Spleen (tissue), 7 donors: ENCODE measurements around the gene DVL1.

Experiments used
- CTCF ChIP-seq, 11 experiments: fragments of 200-600 bp in 7 of 11; fragments of 450-650 bp in 4 of 11; sonication (generic) in 4 of 11; IDR thresholded peaks in 8 of 11; conservative IDR thresholded peaks in 3 of 11; 1 replicate in 7 of 11; 2 replicates in 4 of 11; pipeline versions ENCODE4 v1.4.0 to v1.8.0; 2016 to 2021; ENCODE audit warnings: antibody characterized with exemption in 11 of 11, inconsistent platforms in 4 of 11, mild to moderate bottlenecking in 1 of 11
- POLR2A ChIP-seq, 3 donors: fragments of 450-650 bp; IDR thresholded peaks; one replicate each; pipeline ENCODE4 v1.5.1; 2017; ENCODE audit warnings: antibody characterized with exemption in 3 of 3, mild to moderate bottlenecking in 1 of 3
- POLR2AphosphoS5 ChIP-seq, 3 donors: sonication (generic); formaldehyde crosslinking; IDR thresholded peaks; one replicate each; pipeline ENCODE4 v1.5.1; 2017; ENCODE audit warnings: antibody characterized with exemption in 3 of 3
- donor health status: DM: no; HTN: no; CAD: no; lungs with moderate emphysema.
- donor health status: DM: no; HTN: no; CAD: no.
- donor health status: DM: no; HTN: no; CAD: no.

DNA sequence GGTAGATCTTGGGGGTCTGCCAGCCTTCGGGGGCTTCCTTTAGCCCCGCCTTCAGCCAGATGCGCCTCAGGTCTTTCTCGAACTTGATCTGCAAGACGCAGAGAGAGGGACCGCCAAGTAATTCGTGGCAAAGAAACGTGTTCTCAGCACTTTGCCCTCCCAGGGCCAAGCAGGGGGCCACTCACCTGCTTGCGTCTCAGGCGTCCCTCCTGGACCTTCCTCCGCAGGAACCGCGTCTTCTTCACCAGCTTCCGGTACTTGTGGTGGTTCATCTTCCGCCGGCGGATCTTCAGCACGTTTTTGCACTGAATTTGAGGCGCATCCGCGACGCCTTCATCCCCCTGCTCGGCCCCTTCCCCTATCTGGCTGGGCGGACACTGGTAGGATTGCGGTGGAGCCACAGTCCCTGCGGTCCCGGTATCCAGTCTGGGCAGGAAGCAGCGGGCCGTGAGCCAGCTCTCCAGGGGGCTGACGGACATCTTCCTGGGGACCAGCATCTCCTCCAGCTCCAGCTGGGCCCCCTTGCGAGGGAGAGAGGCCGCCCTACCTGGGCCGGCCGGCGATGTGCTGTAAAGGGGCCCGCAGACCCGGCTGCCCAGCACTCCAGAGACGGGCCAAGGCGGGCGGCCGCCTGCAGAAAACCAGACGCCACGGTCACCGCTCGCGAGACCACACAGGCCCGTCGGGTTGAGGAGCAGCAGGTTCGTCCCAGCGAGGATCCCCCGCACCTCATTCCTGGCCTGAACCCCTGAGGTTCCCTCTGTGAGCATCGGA is 24.8 kb upstream of the DVL1 start:
- no peak for TF ChIP-seq CTCF (IDR thresholded peaks at IDR 0.05 in 8 of 11, conservative IDR thresholded peaks at IDR 0.05 in 3 of 11)
- no peak for TF ChIP-seq POLR2AphosphoS5 (IDR thresholded peaks at IDR 0.05)
- TF ChIP-seq POLR2A (IDR thresholded peaks at IDR 0.05) = no peak
